CD4-positive, alpha-beta T cell treated with Interleukin-10 for 1 hour (primary cell): ENCODE results near the gene DHRSX.
"Not testable (repeated sequence)": the region's sequence is repeated elsewhere in the genome, so short reads cannot be mapped to it uniquely, and the experiment has no call there.

Experiments
- DNase-seq: peaks from one replicate; pipeline ENCODE4 v3.0.0-alpha.2; 2020

Gene DHRSX

GRCh38 chrX:2500803-2501558 lies at the start of gene DHRSX, which contains the start of gene ZBED1:
Gene DHRSX (minus strand): TSS chrX:2500976. CDS start chrX:2500925, 51 bp downstream.
Gene ZBED1 (minus strand): TSS chrX:2500976. CDS start chrX:2490719, 10,257 bp downstream.
- peak; percentile 65 for DNase-seq

GRCh38 chrX:2549876-2550275 lies 49.1 kb upstream of the DHRSX start:
- no peak for DNase-seq

- no peak for DNase-seq
Measured at GRCh38 chrX:2548711-2549423, 48.1 kb upstream of the DHRSX start.

GRCh38 chrX:2547736-2548135 lies 47.0 kb upstream of the DHRSX start:
- no peak for DNase-seq

- no peak for DNase-seq
Measured at GRCh38 chrX:2546496-2546895, 45.7 kb upstream of the DHRSX start.

- no peak for DNase-seq
Measured at GRCh38 chrX:2545144-2545543, 44.4 kb upstream of the DHRSX start.

GRCh38 chrX:2542826-2543521 lies 42.2 kb upstream of the DHRSX start:
- DNase-seq: no peak

- no peak for DNase-seq
Measured at GRCh38 chrX:2541603-2542002, 40.8 kb upstream of the DHRSX start.

GRCh38 chrX:2540426-2540947 lies 39.7 kb upstream of the DHRSX start:
- DNase-seq: no peak

GRCh38 chrX:2539586-2539985 lies 38.8 kb upstream of the DHRSX start:
- DNase-seq: no peak

GRCh38 chrX:2538031-2538757 lies 37.4 kb upstream of the DHRSX start:
- no peak for DNase-seq

GRCh38 chrX:2536974-2537373 lies 36.2 kb upstream of the DHRSX start:
- DNase-seq: no peak

GRCh38 chrX:2536141-2536540 lies 35.4 kb upstream of the DHRSX start:
- DNase-seq: no peak

- not testable (repeated sequence) for DNase-seq
Measured at GRCh38 chrX:2534261-2535021, 33.7 kb upstream of the DHRSX start.

GRCh38 chrX:2533424-2533823 lies 32.6 kb upstream of the DHRSX start:
- no peak for DNase-seq

- no peak for DNase-seq
Measured at GRCh38 chrX:2526390-2526789, 25.6 kb upstream of the DHRSX start.

GRCh38 chrX:2523911-2524310 lies 23.1 kb upstream of the DHRSX start:
- no peak for DNase-seq

GRCh38 chrX:2521927-2522386 lies 21.2 kb upstream of the DHRSX start:
- DNase-seq: no peak

- no peak for DNase-seq
Measured at GRCh38 chrX:2521092-2521926, 20.5 kb upstream of the DHRSX start.

GRCh38 chrX:2520539-2520938 lies 19.8 kb upstream of the DHRSX start:
- no peak for DNase-seq

GRCh38 chrX:2519638-2520037 lies 18.9 kb upstream of the DHRSX start:
- not testable (repeated sequence) for DNase-seq
